A204.1 (cell line): Measurements from ENCODE around the gene TWIST2.

Source experiments
- FAIRE-seq: peaks from 2 replicates; lab custom pipeline; 2012; peaks lifted over from hg19 to GRCh38; lab: Jason Lieb, UNC

Gene TWIST2

GRCh38 chr2:238905224-238905623, 57.3 kb downstream of the TWIST2 start:
- FAIRE-seq: no peak

- FAIRE-seq: no peak
Measured at GRCh38 chr2:238905644-238906043, 57.8 kb downstream of the TWIST2 start.

- no peak for FAIRE-seq
Measured at GRCh38 chr2:238906254-238906935, 58.5 kb downstream of the TWIST2 start.

DNA sequence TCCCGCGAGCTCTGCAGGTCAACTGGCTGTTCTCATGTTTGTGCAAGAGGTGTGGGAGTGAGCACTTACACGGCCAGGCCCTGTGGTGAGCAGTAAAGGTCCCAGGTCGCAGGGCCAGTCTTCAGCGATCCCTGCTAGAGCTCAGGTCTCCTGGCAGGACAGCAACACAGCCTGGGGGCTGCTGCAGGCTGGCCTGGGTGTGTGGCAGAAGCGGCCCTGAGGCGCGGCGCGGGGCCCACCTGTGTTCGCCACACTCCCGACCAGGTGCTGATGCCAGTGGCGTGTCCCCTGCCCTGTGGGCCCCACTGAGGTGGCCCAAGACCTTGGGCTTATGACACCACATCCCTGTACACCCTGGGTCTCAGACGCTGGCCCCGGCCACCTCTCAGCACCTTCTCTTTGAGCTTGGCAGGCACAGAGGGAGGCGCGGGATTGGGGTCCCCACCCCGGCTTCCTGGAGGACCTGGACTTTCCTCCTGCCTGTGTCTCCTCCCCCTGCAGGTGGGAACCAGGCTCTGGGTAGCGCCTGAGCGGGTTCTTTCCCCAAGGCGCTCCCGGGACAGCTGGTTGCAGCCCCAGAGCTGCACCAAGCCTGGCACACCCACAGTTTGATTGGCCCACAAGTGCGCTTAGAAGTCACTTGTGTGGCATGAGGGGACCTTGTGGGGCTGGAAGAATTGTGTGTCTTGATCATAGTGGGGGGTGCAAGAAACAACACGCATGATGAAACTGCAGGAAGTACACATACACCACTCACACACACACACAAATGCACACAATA, 59.2 kb downstream of the TWIST2 start:
- no peak for FAIRE-seq

DNA sequence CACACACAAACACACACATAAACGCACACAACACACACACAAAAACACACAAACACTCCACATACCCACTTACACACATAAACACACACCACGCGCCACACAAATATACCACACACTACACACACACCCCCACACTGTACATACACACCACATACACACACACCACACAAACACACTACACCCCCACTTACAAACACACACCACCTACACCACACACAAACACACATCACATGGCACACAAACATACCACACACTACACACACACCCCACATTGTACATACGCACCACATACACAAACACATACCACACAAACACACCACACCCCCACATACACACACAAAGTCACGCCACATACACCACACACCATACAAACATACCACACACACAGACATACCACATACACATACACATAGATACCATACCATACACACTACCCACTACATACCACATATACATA, 59.9 kb downstream of the TWIST2 start:
- FAIRE-seq: no peak

DNA sequence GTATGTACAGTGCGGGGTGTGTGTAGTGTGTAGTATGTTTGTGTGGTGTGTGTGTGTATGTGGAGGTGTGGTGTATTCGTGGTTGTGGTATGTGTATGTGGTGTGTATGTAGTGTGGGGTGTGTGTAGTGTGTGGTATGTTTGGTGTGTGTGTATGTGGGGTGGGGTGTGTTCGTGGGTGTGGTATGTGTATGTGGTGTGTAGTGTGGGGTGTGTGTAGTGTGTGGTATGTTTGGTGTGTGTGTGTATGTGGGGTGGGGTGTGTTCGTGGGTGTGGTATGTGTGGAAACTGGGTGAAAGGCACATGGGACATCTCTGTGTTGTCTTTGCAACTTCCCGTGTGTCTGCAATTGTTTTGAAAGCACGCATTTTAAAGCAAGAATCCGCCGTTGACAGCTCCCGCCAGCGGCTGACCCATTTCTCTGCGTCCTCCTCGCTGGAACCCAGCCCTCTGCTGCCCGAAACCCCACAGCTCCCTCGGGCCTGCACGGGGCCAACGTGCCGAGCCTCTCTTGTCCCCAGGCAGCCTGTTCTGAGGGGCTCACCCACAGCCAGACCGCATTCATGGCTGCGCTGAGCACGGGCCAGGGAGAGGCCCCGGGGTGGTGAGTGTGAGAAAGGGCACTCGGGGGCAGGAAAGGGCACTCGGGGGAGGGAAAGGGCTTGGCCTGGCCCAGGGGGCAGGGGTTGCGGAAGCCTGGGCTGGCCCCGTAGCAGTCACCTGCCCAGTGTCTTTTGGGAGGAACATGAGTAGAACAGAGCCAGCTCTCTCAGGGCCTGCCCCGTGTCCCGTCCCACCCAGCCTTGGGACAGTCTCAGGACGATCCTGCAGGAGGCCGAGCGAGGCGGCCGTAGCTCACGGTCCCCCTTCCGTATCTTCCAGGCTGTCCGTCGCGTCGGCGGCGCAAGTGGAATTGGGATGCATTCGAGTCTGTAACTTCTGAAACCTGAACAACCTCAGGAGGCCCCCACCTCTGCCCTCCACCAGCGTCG, 61.4 kb downstream of the TWIST2 start:
- no peak for FAIRE-seq

DNA sequence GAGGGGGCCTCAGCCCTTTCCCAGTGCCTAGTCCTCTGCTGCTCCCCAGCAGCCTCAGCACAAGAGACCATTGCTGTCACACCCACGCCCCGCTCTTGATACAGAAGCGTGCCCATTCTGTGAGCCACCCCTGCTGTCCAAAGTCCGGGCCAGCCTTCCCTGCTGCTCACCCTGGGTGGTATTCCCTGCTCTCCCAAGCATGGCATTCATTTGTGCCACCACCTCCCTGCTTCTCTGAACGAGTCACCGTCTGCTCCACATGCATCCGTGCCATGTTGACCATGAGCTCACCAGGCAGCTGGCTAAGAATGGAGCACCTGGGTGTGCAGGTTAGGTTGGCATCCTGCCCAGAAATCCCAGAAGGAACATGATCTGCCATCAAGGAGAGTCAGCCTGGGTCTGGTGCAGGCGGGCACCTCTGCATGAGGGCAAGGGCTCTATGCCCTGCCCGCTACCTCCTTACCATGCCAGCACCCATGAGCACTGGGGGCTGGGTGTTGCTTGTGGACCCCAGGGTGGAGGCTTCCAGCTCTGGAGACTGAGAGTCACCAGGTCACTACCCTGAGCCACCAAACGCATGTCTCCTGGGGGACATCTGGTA, 63.0 kb downstream of the TWIST2 start:
- no peak for FAIRE-seq

DNA sequence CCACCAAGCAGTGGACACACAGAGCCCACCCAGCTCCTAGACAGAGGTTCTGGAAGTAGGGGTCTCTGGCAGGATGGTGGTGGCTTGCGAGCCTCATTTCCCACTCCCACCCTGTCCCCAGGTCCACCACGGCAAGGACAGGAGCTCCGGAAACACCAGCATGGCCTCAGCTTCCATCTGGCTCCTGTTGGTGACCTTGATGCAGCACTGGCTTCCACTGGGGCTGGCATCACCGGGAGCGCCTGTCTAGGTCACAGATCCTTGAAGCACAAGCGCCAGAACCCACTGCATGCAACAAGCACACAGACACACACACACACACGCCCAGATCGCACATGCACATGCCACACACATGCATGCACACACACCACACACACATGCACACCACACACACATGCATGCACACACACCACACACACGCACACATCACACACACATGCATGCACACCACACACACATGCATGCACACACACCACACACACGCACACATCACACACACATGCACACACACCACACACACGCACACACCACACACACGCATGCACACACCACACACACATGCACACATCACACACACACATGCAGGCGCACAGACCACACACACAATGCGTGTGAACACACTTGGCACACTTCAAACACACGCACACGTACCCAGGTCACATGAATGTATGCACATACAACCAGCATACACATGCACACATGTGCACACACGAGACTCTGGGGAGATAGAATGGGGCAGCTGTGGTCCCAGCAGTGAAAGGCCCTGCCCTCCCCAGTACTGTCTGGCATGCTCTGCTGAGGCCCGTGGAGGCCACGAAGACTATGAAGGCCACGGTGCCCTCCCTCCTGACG, 63.7 kb downstream of the TWIST2 start:
- no peak for FAIRE-seq

- no peak for FAIRE-seq
Measured at GRCh38 chr2:238912228-238912915, 64.5 kb downstream of the TWIST2 start.

DNA sequence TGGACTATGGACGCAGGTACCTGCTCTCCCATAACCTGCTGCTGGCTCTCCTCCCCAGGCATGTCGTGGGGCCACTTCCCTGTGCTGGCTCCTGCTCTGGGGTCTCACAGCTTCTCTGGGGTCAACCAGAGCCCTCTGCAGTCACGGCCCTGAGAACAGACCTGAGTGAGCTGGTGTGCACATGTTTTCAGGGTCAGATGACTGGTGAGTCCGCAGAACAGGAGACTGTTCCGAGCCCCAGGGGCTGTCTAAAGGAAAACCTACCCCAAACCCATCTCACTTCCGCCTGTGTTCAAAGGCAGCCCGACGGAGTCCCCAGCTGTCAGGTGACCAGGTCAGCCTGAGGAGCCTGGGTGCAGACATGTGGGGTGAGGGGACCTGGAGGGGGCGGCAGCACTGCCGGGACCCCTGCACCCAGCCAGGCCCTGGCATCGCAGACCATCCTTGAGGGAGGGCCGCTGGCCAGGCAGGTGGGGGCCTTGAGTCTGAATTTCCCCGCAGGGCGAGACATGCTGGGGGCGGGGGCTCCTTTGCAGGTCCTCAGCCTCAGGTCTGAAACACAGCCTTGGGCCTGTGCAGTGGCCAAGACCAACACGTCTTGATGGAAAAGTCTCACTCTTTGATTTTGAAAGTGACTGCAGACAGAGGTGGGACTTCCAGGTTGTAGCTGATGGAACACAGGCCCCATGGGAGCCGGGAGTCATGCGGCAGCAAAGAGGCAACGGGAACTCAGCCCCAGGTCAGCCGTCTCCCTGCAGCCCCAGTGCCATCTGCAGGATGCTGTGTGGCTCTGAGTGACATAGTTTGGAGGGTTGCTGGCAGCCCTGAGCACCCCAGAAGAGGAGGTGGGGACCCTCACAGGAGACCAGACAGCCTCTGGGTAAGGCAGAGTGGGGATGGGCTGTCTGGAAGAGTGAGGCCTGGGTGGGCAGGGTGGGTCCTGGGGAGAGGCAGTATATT, 65.3 kb downstream of the TWIST2 start:
- FAIRE-seq: no peak

GRCh38 chr2:238913931-238914647, 66.2 kb downstream of the TWIST2 start:
- FAIRE-seq: no peak

DNA sequence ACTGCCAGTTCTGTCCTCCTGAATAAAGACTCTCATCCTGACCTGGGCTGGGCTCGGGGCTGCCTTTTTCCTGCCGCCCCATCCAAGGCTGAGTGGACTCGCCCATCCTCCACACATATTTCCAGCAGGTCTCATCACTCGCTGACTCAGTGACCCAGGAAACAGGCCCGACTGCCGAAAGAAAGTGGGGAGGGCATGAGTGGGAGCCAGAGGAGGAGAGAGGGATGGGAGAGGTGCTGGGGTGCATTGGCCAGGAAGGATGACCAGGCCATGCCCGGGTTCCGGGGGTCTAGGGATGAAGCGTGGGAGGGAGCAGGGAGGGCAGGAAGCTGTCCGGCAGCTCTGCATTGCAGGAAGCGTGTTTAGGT, 66.7 kb downstream of the TWIST2 start:
- no peak for FAIRE-seq

DNA sequence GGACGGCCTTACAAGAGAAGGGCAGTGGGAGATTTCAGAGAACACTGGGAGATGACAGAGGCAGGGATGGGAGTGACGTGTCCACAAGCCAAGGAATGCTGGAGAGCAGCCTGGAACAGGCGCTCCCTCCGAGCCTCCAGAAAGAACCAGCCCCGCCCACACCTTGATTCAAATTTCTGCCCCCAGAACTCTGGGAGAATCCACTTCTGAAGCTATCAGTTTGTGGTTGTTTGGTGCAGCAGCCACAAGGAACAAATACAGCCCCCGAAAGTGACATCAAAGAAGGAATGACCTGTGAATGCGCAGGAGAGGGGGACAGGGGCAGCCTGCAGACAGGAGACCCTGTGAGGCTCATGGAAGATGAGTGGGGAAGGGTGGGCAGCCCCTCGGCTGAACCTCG, 67.3 kb downstream of the TWIST2 start:
- no peak for FAIRE-seq

GRCh38 chr2:238915596-238915995, 67.7 kb downstream of the TWIST2 start:
- no peak for FAIRE-seq

- no peak for FAIRE-seq
Measured at GRCh38 chr2:238916176-238916874, 68.4 kb downstream of the TWIST2 start.

DNA sequence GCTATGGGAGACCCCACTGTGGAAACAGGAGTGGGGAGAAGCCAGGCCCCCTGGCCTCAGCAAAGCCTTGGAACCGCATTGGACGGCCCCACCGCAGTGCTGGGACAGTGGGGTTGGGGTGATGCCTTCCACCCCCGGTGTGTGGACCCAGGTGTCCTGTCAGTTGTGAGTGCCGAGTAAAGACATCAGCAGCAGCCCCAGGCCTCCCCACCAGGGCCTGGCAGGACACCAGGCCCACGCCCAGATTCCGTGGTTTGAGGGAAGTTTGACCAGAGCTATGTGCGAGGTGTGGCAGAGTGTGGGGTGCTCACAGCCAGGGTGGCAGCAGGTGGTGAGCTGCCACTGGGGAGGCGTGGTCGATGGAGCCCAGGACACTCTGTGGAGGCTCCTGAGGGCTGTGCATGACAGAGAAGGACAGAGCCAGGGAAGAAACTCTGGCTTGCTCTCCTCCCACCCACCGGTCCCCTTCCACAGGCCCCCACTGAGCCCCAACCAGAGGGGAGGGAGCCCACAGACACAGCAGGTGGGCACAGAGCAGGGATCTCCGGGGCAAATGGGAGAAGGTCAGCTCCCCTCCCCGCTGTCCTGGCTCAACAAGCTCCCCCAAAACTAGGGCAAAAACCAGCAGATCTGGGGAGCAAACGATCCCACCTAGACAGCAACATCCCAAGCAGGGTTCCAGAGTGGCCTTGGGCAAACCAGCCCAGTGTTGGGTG, 69.1 kb downstream of the TWIST2 start:
- FAIRE-seq: no peak

DNA sequence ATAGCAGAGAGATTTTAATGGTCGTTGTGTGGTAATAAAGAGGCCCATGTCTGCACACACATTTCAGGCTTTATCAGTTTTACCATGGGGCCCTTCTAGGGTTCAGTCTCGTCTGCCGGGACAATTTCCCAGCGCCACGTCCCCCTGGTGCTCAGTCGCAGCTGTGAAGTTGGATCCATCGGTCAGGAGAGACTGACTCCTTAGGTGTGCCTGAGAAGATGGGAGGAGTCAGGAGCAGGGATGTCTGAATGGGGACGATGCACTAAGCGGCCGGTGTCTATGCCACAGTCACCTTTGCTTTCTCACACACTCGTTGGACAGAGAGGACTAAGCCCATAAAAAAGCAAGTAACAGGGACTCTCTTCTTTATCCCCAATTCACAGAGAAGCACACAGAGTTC, 71.4 kb downstream of the TWIST2 start:
- FAIRE-seq: no peak
